GM18526 (cell line): ENCODE data around the gene CPSF3.
A peak's percentile ranks its signal among the peaks of the same experiment; 100 is the strongest.

Experiments
- POLR2A ChIP-seq: IDR thresholded peaks from 3 replicates; pipeline ENCODE4 v1.6.1; 2011; ENCODE audit not compliant: insufficient read length; ENCODE audit errors: extremely low read depth

CPSF3 gene

GRCh38 chr2:9463698-9464034 is 40.2 kb downstream of the CPSF3 start:
- no peak for TF ChIP-seq POLR2A

- no peak for TF ChIP-seq POLR2A
Measured at GRCh38 chr2:9465170-9465569, 41.7 kb downstream of the CPSF3 start.

GRCh38 chr2:9466147-9466683 is 42.8 kb downstream of the CPSF3 start:
- TF ChIP-seq POLR2A = no peak

GRCh38 chr2:9467687-9468086 is 44.2 kb downstream of the CPSF3 start:
- no peak for TF ChIP-seq POLR2A

- TF ChIP-seq POLR2A = no peak
Measured at GRCh38 chr2:9471206-9471605, 47.8 kb downstream of the CPSF3 start.

GRCh38 chr2:9472511-9472910 is 49.1 kb downstream of the CPSF3 start:
- no peak for TF ChIP-seq POLR2A

GRCh38 chr2:9473308-9473984 is 50.0 kb downstream of the CPSF3 start:
- no peak for TF ChIP-seq POLR2A

GRCh38 chr2:9473985-9474360 is 50.5 kb downstream of the CPSF3 start:
- no peak for TF ChIP-seq POLR2A

GRCh38 chr2:9474361-9475057 is 51.1 kb downstream of the CPSF3 start, which contains the start of gene IAH1:
IAH1 (plus strand) TSS chr2:9474551; CDS start chr2:9474567, 16 bp downstream.
- peak; percentile 73 for TF ChIP-seq POLR2A

GRCh38 chr2:9477914-9478313 is 54.5 kb downstream of the CPSF3 start:
- no peak for TF ChIP-seq POLR2A

GRCh38 chr2:9478526-9478925 is 55.1 kb downstream of the CPSF3 start:
- TF ChIP-seq POLR2A = no peak

- no peak for TF ChIP-seq POLR2A
Measured at GRCh38 chr2:9480157-9480556, 56.7 kb downstream of the CPSF3 start.

GRCh38 chr2:9483107-9483506 is 59.7 kb downstream of the CPSF3 start:
- TF ChIP-seq POLR2A = no peak

GRCh38 chr2:9484533-9484932 is 61.1 kb downstream of the CPSF3 start:
- TF ChIP-seq POLR2A = no peak

GRCh38 chr2:9488583-9489547 is 65.4 kb downstream of the CPSF3 start:
- no peak for TF ChIP-seq POLR2A

- TF ChIP-seq POLR2A = no peak
Measured at GRCh38 chr2:9490789-9491188, 67.3 kb downstream of the CPSF3 start.

- no peak for TF ChIP-seq POLR2A
Measured at GRCh38 chr2:9492927-9493326, 69.5 kb downstream of the CPSF3 start.
